ENCODE data around the gene FRMPD1.
"Not testable (repeated sequence)": the region's sequence is repeated elsewhere in the genome, so short reads cannot be mapped to it uniquely, and the experiment has no call there.

GRCh38 chr9:37752112-37752511 is 101.4 kb downstream of the FRMPD1 start:
- TF ChIP-seq POLR2AphosphoS5 (IDR thresholded peaks at IDR 0.05; ENCODE audit: borderline replicate concordance, low read depth, low read length); EZH2 (IDR thresholded peaks at IDR 0.05); FOXP2 (optimal IDR thresholded peaks at IDR 0.05; ENCODE audit: control extremely low read depth, extremely low read length, insufficient read depth): not testable (repeated sequence)

Measured in SK-N-MC (cell line).